Right forelimb (tissue), 1 donor: ENCODE results near the gene RSPRY1.
"Not testable (repeated sequence)": the region's sequence is repeated elsewhere in the genome, so short reads cannot be mapped to it uniquely, and the experiment has no call there.

Source experiments
- DNase-seq: peaks from one replicate; pipeline ENCODE4 v3.0.0-alpha.2; 2018

Gene RSPRY1

GRCh38 chr16:57186872-57187854 lies 1.0 kb downstream of the RSPRY1 start:
- DNase-seq, result peak; percentile 54

DNA sequence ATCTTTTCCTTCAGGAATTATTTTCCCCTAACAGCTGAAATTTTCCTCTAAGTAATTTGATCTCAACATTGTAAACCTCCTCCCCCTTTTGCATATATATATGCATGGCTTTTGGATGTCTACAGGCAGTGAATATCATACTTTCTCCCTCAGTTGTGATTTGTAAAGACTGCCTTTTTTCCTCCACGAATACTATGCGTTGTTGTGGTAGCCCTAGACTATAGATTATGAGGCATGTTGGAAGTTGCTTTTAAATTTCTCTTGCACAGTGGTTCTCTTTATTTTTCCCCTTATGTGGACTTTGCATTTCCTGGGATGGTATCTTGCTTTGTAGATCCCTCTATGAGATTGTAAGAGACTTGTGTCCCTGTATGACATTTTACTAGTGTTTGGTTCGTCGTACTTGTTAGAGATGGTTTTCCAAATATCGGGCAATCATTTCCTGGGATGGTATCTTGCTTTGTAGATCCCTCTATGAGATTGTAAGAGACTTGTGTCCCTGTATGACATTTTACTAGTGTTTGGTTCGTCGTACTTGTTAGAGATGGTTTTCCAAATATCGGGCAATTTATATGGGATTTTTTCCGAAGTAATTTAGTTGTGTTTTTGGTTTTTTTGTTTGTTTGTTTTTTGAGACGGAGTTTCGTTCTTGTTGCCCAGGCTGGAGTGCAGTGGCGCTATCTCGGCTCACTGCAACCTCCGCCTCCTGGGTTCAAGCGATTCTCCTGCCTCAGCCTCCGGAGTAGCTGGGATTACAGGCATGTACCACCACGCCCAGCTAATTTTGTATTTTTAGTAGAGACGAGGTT lies 2.0 kb downstream of the RSPRY1 start:
- DNase-seq, result not testable (repeated sequence)

GRCh38 chr16:57188711-57189002 lies 2.5 kb downstream of the RSPRY1 start:
- DNase-seq, result no peak

GRCh38 chr16:57189527-57189926 lies 3.4 kb downstream of the RSPRY1 start:
- DNase-seq, result not testable (repeated sequence)

DNA sequence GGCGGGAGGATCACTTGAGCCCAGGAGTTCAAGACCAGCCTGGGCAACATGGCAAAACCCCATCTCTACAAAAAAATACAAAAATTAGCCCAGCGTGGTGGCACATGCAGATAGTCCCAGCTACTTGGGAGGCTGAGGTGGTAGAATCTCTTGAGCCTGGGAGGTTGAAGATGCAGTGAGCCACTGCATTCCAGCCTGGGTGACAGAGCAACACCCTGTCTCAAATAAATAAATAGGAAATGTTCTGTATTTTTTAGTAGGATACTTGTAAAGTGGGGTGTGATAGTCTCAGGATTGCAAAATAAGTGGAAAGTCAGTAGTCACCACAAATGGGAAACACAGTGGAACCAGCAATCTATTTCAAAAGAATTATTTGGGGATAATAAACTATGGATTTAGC lies 4.0 kb downstream of the RSPRY1 start:
- DNase-seq, result no peak

DNA sequence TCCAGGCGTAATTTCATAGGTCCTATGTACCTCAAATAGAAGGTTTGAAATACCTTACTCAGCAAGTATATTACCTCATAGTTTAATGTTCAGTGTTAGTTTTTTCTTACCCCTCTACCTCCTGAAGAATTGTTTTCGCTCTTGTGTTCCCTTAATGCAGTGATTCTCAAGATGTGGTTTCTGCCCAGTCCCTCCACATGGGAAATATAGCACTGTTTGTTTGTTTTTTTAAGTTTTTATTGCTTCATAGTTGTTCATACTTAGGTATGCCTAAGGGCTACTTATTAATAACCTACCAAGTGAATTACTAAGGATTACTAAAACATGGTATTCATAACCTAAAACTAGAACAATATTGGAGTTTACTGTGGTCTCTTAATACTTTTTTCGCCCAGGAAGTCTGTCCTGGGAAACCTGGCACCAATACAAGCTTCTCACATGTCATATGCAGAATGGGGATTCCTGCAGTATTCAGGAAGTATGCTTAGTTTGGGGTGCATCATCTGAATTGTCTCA lies 5.0 kb downstream of the RSPRY1 start:
- no peak for DNase-seq

DNA sequence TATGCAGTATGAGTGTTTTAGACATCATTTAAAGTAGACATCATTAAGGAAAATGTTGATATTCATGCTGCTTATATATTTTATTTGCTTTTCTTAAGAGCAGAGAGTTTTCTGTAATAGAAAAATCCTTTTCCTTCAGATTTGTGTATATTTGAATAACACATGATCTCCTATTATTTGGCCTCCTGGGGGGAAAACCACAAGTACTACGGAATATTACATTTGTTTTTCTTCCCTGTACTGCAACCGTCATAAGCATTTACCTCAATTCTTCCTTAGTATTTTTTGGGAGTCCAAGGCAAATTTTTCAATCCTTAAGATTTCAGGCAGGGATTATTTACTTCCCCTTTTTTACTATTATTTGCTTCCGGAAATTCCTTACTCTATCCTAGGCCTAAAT lies 6.0 kb downstream of the RSPRY1 start:
- no peak for DNase-seq

DNA sequence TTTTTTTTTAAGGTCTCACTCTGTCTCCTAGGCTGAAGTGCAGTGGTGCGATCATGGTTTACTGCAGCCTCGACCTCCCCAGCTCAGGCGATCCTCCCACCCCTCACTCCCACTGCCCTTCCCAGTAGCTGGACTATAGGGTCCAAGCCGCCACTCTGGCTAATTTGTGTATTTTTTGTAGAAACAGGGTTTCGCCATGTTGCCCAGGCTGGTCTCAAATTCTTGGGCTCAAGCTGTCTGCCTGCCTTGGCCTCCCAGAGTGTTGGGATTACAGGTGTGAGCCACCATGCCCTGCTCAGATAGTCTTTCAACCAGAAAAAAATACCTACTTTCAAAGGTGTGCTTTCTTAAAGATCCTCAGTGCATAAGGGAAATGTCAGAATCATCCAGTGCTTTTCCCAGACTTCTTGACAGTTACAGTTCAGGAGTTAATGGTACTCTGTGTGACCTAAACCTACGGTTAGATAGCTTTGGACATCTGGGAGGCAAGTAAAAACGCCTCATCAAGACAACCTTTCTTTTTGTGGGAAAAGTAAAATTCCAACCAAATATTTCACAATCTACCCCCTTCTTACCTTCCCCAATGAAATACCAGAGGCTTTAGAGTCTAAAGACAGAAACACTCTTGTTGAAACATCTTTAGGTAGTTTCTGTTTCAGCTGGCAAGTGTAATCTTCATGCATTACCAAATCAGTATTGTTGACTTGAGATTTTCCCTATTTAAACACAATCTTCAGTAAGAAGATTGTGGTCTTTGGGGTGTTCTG lies 6.8 kb downstream of the RSPRY1 start:
- no peak for DNase-seq

GRCh38 chr16:57194512-57194911 lies 8.4 kb downstream of the RSPRY1 start:
- no peak for DNase-seq

GRCh38 chr16:57196286-57196685 lies 10.2 kb downstream of the RSPRY1 start:
- DNase-seq, result no peak

GRCh38 chr16:57196753-57197152 lies 10.6 kb downstream of the RSPRY1 start:
- DNase-seq, result no peak

DNA sequence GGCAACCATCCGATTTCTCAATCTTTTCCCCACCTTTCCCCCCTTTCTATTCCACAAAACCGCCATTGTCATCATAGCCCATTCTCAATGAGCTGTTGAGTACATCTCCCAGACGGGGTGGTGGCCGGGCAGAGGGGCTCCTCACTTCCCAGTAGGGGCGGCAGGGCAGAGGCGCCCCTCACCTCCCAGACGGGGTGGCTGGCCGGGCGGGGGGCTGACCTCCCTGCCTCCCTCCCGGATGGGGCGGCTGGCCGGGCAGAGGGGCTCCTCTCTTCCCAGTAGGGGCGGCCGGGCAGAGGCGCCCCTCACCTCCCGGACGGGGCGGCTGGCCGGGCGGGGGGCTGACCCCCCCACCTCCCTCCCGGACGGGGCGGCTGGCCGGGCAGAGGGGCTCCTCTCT lies 14.2 kb downstream of the RSPRY1 start:
- not testable (repeated sequence) for DNase-seq

GRCh38 chr16:57200926-57201325 lies 14.8 kb downstream of the RSPRY1 start:
- DNase-seq, result not testable (repeated sequence)

- no peak for DNase-seq
These were observed 16.2 kb downstream of the RSPRY1 start for GRCh38 chr16:57202095-57202886.

- DNase-seq, result no peak
These were observed 17.3 kb downstream of the RSPRY1 start for GRCh38 chr16:57203451-57203850.

- no peak for DNase-seq
These were observed 18.5 kb downstream of the RSPRY1 start for GRCh38 chr16:57204675-57205074.

- no peak for DNase-seq
These were observed 22.8 kb downstream of the RSPRY1 start for GRCh38 chr16:57208926-57209325.

GRCh38 chr16:57209780-57210179 lies 23.7 kb downstream of the RSPRY1 start:
- DNase-seq, result no peak

DNA sequence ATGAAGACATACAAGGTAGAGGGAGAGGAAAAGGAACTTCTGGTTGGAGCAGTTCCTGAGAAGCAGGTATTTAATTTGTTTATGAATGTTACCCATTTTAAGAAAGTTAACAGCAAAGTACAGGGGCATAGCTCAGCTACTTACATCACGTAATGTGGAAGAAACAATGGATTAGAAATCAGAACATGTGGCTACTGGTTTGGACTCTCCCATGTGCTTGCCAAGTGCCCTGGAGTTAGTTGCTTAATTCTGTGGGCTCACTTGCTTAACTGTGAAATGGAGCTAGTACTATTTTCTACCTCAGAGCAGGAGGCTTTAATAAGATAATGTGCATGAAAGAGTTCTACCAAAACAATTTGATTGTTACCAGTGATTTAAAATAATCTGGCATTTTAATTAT lies 27.3 kb downstream of the RSPRY1 start:
- no peak for DNase-seq

DNA sequence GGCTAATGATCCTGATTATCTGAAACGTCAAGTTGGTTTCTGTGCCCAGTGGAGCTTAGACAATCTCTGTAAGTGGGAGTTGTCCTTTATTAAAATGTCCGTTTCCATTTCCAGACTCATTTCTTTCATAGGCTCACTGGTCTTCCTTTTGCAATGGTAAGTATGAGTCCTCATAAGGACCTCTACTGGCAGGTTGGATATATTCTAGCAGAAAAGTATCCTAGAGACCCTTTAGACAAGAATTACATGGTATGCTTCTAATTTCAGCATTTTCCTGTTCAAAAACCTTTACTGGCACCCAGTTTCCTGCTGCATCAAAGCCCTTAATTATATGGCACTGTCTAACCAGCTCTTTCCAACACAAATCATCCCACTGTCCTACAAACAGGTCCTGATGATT lies 30.8 kb downstream of the RSPRY1 start:
- DNase-seq, result no peak

GRCh38 chr16:57223057-57223456 lies 36.9 kb downstream of the RSPRY1 start:
- DNase-seq, result no peak
